CD4-positive, alpha-beta T cell (primary cell): ENCODE data around the gene SRPX2. TPM values are rescaled to one million over a fixed set of nuclear protein-coding genes. Genes with fewer than 3 reads are reported as not detected.
A peak's percentile ranks its signal among the peaks of the same experiment; 100 is the strongest.

Source experiments
- ATAC-seq: fragments of 200-7000 bp; cut with Tn5 transposase; one replicate; pipeline ENCODE4 v1.10.0; 2022; ENCODE audit warnings: mild to moderate bottlenecking; ENCODE audit not compliant: poor library complexity
- CTCF ChIA-PET: fragments of 350-600 bp; sonication (Branson Sonifier 250); formaldehyde crosslinking; loops from one replicate; lab custom pipeline; 2021; ENCODE audit warnings: antibody characterized with exemption, inconsistent platforms; lab: Charles Lee
- POLR2A ChIA-PET: fragments of 350-600 bp; sonication (Branson Sonifier 250); formaldehyde crosslinking; loops from one replicate; lab custom pipeline; 2021; ENCODE audit warnings: antibody characterized with exemption, inconsistent platforms; lab: Charles Lee
- DNase-seq, 14 experiments: peaks; one replicate each; pipeline ENCODE4 v3.0.0-alpha.2; 2013 to 2020; ENCODE audit warnings: mixed read lengths in 2 of 14
- H3K27ac ChIP-seq, 2 donors: one replicate each; pipeline versions ENCODE4 v1.5.1 to v1.7.0; 2013; ENCODE audit warnings: low read length in 2 of 2, low read depth in 1 of 2, mild to moderate bottlenecking in 1 of 2
- H3K27me3 ChIP-seq, 2 experiments: 1 replicate in 1 of 2; 2 replicates in 1 of 2; pipeline versions ENCODE4 v1.6.1 to v1.7.0; 2013; ENCODE audit warnings: low read length in 2 of 2, control low read depth in 1 of 2, mild to moderate bottlenecking in 1 of 2, moderate library complexity in 1 of 2; ENCODE audit not compliant: insufficient read depth in 2 of 2, control insufficient read depth in 1 of 2
- H3K36me3 ChIP-seq: one replicate; pipeline ENCODE4 v1.6.1; 2013; ENCODE audit warnings: low read length, control low read depth; ENCODE audit not compliant: insufficient read depth
- H3K4me1 ChIP-seq: one replicate; pipeline ENCODE4 v1.6.1; 2013; ENCODE audit warnings: low read length, control low read depth; ENCODE audit not compliant: insufficient read depth
- H3K4me3 ChIP-seq: one replicate; pipeline ENCODE4 v1.5.1; 2013; ENCODE audit warnings: mild to moderate bottlenecking, low read length, moderate library complexity
- H3K9me3 ChIP-seq, 2 experiments: 1 replicate in 1 of 2; 2 replicates in 1 of 2; pipeline versions ENCODE4 v1.6.1 to v1.7.0; 2013; ENCODE audit warnings: low read length in 2 of 2, mild to moderate bottlenecking in 2 of 2, control low read depth in 1 of 2, moderate library complexity in 1 of 2; ENCODE audit not compliant: control insufficient read depth in 1 of 2, insufficient read depth in 1 of 2
- H3K27ac Mint-ChIP-seq: one replicate; pipeline ENCODE4 v1.8.0; 2020; ENCODE audit warnings: mixed read lengths
- H3K27me3 Mint-ChIP-seq: one replicate; pipeline ENCODE4 v1.8.0; 2021; ENCODE audit warnings: mixed read lengths
- H3K36me3 Mint-ChIP-seq: one replicate; pipeline ENCODE4 v1.8.0; 2021; ENCODE audit warnings: low read depth, mixed read lengths
- H3K4me1 Mint-ChIP-seq: one replicate; pipeline ENCODE4 v1.8.0; 2021; ENCODE audit warnings: low read depth, mixed read lengths
- H3K4me3 Mint-ChIP-seq: one replicate; pipeline ENCODE4 v1.8.0; 2020; ENCODE audit warnings: mild to moderate bottlenecking, mixed read lengths
- H3K9me3 Mint-ChIP-seq: one replicate; pipeline ENCODE4 v1.8.0; 2020; ENCODE audit warnings: mixed read lengths
- CTCF ChIP-seq: fragments of 200-600 bp; IDR thresholded peaks from one replicate; pipeline ENCODE4 v1.8.0; 2022; ENCODE audit warnings: antibody characterized with exemption, mild to moderate bottlenecking
- intact Hi-C, 2 experiments: fragments of 100-400 bp; cut with DNase I in 1 of 2; cut with micrococcal nuclease in 1 of 2; formaldehyde crosslinking; loops; one replicate each; pipeline versions ENCODE4 v1.15.1 to v1.9.0; 2023 to 2025; cut with DNase I, micrococcal nuclease
- total RNA-seq, 174 experiments: library from RNA in 2 of 174; stranded (reverse) in 2 of 174; gene quantifications; one replicate each; pipeline ENCODE4 v1.2.3 and lab custom pipeline; 2021 to 2026

SRPX2 gene
- total RNA-seq, 2 experiments from 2014 or later: not detected

- ATAC-seq: no peak
- H3K27me3 ChIP-seq: peaks cover 0 to 2% of the 10 kb centered on the region in 2 experiments
- ChIA-PET POLR2A (no interaction called here), CTCF (no interaction called here)
- H3K4me1 ChIP-seq: no peaks in the 10 kb centered on the region
- no peaks in the 10 kb centered on the region for H3K36me3 ChIP-seq
- peaks cover 8% of the 10 kb centered on the region for H3K4me1 Mint-ChIP-seq
- no peaks in the 10 kb centered on the region for H3K27me3 Mint-ChIP-seq
- no peaks in the 10 kb centered on the region for H3K9me3 ChIP-seq
- no peak overlapping the region for H3K4me3 Mint-ChIP-seq
- no peak for DNase-seq
- no peaks in the 10 kb centered on the region for H3K9me3 Mint-ChIP-seq
- no peak overlapping the region for H3K4me3 ChIP-seq
- H3K27ac Mint-ChIP-seq: no peak overlapping the region
- H3K36me3 Mint-ChIP-seq: no peaks in the 10 kb centered on the region
- intact Hi-C loops: no loop called here
- TF ChIP-seq CTCF: no peak
- no peak overlapping the region for H3K27ac ChIP-seq
Observed at GRCh38 chrX:100623001-100623400, 21.0 kb upstream of the SRPX2 start.

- ChIA-PET POLR2A (no interaction called here), CTCF (no interaction called here)
- no peak overlapping the region for H3K27ac Mint-ChIP-seq
- no peaks in the 10 kb centered on the region for H3K9me3 Mint-ChIP-seq
- ATAC-seq (no peak), DNase-seq (peak in 3 of 14 experiments; percentile 11 to 20 (median 19))
- no peaks in the 10 kb centered on the region for H3K9me3 ChIP-seq
- no peak overlapping the region for H3K27ac ChIP-seq
- peaks cover 2 to 3% of the 10 kb centered on the region in 2 experiments for H3K27me3 ChIP-seq
- no peak overlapping the region for H3K4me3 ChIP-seq
- peaks cover 8% of the 10 kb centered on the region for H3K4me1 Mint-ChIP-seq
- no peak for TF ChIP-seq CTCF
- no peaks in the 10 kb centered on the region for H3K36me3 ChIP-seq
- H3K27me3 Mint-ChIP-seq: no peaks in the 10 kb centered on the region
- intact Hi-C loops: no loop called here
- H3K36me3 Mint-ChIP-seq: peaks cover 12% of the 10 kb centered on the region
- H3K4me1 ChIP-seq: no peaks in the 10 kb centered on the region
- H3K4me3 Mint-ChIP-seq: no peak overlapping the region
Observed at GRCh38 chrX:100625985-100626491, 18.0 kb upstream of the SRPX2 start.

- CTCF ChIA-PET: no interaction called here
- ATAC-seq: no peak
Observed at GRCh38 chrX:100635040-100635439, 9.0 kb upstream of the SRPX2 start.

More at GRCh38 chrX:100635040-100635439, 9.0 kb upstream of the SRPX2 start:
- Mint-ChIP-seq H3K4me1 (peaks cover 9% of the 10 kb centered on the region), H3K4me3 (peak overlapping the region; percentile 20), H3K9me3 (no peaks in the 10 kb centered on the region), H3K27me3 (peaks cover 12% of the 10 kb centered on the region), H3K36me3 (peaks cover 1% of the 10 kb centered on the region), H3K27ac (no peak overlapping the region)
- intact Hi-C loops: loop anchor here in 1 of 2 experiments (10.0 kb wide), 1 partner anchor 120 kb away; no protein-coding TSS in a partner anchor
- peaks cover 0 to 6% of the 10 kb centered on the region in 2 experiments for H3K9me3 ChIP-seq
- DNase-seq: no peak
- H3K27ac ChIP-seq: no peak overlapping the region
- no peak overlapping the region for H3K4me3 ChIP-seq
- H3K36me3 ChIP-seq: no peaks in the 10 kb centered on the region
- peaks cover 0 to 8% of the 10 kb centered on the region in 2 experiments for H3K27me3 ChIP-seq
- POLR2A ChIA-PET: no interaction called here
- no peaks in the 10 kb centered on the region for H3K4me1 ChIP-seq
- TF ChIP-seq CTCF: no peak
